K562 (cell line): ENCODE data around the gene MIS18A. TPM values are rescaled to one million over a fixed set of nuclear protein-coding genes. Genes with fewer than 3 reads are reported as not detected.

ENCODE experiments used
- POLR2B ChIP-seq: fragments of 450-650 bp; IDR thresholded peaks from 2 replicates; pipeline ENCODE4 v1.6.1; 2018; ENCODE audit warnings: low read depth; ENCODE audit not compliant: partially characterized antibody
- polyA plus RNA-seq, 8 experiments: library from polyadenylated mRNA; depleted of rRNA in 4 of 8; stranded (reverse) in 5 of 8; unstranded in 3 of 8; fragments of >200 nt; fragmentation: Nextera tagmentation in 2 of 8; fragmentation: Illumina TruSeq in 1 of 8; extraction: Ambion mirVana in 2 of 8; extraction: Trizol in 1 of 8; gene quantifications; 2 replicates each; pipeline versions ENCODE4 v1.2.1 to v1.2.3, GENCODE V29; 2011 to 2014; ENCODE audit warnings: inconsistent platforms in 1 of 8, missing spikeins in 1 of 8
- total RNA-seq, 7 experiments: library from RNA; depleted of rRNA in 6 of 7; stranded (reverse); fragments of >200 nt in 6 of 7; fragmentation: Illumina TruSeq in 2 of 7; extraction: Trizol in 2 of 7; gene quantifications; 2 replicates each; pipeline versions ENCODE4 v1.2.1 to v1.2.3, GENCODE V29; 2011 to 2021; ENCODE audit warnings: low replicate concordance in 1 of 7
- TF ChIP-seq, protein P1 (sequence below): fragments of 200-600 bp; sonication (generic); IDR thresholded peaks from one replicate; pipeline ENCODE4 v1.6.1; 2012; ENCODE audit warnings: mild to moderate bottlenecking, low read depth, low read length, inconsistent platforms
- TF ChIP-seq, protein P2 (sequence below): fragments of 250-450 bp; sonication (Bioruptor Pico); IDR thresholded peaks from 2 replicates; pipeline ENCODE4 v1.5.0; 2021; ENCODE audit warnings: mild to moderate bottlenecking, moderate library complexity
- TF ChIP-seq, protein P3 (sequence below): sonication (generic); formaldehyde crosslinking; IDR thresholded peaks from 2 replicates; pipeline ENCODE4 v1.8.0; 2022; ENCODE audit warnings: mild to moderate bottlenecking, missing genetic modification reagents
- TF ChIP-seq, protein P4 (sequence below): sonication (generic); formaldehyde crosslinking; IDR thresholded peaks from 2 replicates; pipeline ENCODE4 v1.8.0; 2022; ENCODE audit warnings: mild to moderate bottlenecking, low read depth, missing genetic modification reagents
- TF ChIP-seq, protein P5 (sequence below): IDR thresholded peaks from 2 replicates; pipeline ENCODE4 v1.6.1; 2016; ENCODE audit warnings: missing genetic modification characterization, missing compliant biosample characterization

MIS18A gene
- total and polyA plus RNA-seq, 9 of the 15 experiments (the other 6 are each of a cell fraction or from before 2014, with no cell fraction given) = 17.7 to 75.3 (median 60.3) TPM

DNA sequence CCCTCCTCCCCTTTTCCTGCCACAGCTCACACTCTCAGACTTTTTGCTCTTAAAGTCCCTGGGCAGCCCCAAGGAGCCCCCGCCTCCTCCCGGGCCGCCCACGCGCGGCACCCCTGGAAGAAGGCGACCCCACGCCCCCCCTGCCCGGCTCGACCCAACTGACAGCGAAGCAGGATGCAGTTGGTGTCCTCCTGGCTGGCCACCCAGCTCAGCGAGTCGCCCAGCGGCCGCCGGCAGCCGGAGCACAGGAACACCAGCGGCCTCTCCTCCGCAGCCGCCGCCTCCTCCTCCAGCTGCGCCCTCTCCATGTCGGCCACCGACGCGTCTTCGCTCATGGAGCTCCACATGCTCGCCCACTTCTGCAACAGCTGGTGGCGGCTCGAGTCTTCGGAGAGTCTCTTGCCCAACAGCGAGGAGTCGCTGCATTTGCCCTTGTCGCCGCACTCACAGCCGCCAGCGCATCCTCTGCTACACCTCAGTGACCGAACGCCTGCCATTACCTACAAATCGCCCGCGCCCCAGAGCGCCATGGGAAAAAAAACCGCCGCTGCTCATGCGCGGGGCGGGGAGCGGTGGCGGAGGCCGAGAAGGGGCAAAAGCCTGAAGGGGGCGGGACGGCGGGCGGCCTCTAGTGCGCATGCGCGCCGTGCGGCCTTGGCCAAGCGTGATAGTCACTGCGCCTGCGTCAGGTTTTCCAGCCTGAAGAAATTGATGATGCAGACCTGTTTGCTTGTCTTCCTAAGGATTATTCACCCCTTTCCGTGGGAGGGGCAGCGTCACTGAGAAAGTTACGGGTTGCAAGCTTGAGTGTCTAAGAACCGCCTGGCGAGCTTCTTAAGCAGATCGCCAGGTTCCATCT is at the start of gene MIS18A (continued):
- TF ChIP-seq, protein P1, sequence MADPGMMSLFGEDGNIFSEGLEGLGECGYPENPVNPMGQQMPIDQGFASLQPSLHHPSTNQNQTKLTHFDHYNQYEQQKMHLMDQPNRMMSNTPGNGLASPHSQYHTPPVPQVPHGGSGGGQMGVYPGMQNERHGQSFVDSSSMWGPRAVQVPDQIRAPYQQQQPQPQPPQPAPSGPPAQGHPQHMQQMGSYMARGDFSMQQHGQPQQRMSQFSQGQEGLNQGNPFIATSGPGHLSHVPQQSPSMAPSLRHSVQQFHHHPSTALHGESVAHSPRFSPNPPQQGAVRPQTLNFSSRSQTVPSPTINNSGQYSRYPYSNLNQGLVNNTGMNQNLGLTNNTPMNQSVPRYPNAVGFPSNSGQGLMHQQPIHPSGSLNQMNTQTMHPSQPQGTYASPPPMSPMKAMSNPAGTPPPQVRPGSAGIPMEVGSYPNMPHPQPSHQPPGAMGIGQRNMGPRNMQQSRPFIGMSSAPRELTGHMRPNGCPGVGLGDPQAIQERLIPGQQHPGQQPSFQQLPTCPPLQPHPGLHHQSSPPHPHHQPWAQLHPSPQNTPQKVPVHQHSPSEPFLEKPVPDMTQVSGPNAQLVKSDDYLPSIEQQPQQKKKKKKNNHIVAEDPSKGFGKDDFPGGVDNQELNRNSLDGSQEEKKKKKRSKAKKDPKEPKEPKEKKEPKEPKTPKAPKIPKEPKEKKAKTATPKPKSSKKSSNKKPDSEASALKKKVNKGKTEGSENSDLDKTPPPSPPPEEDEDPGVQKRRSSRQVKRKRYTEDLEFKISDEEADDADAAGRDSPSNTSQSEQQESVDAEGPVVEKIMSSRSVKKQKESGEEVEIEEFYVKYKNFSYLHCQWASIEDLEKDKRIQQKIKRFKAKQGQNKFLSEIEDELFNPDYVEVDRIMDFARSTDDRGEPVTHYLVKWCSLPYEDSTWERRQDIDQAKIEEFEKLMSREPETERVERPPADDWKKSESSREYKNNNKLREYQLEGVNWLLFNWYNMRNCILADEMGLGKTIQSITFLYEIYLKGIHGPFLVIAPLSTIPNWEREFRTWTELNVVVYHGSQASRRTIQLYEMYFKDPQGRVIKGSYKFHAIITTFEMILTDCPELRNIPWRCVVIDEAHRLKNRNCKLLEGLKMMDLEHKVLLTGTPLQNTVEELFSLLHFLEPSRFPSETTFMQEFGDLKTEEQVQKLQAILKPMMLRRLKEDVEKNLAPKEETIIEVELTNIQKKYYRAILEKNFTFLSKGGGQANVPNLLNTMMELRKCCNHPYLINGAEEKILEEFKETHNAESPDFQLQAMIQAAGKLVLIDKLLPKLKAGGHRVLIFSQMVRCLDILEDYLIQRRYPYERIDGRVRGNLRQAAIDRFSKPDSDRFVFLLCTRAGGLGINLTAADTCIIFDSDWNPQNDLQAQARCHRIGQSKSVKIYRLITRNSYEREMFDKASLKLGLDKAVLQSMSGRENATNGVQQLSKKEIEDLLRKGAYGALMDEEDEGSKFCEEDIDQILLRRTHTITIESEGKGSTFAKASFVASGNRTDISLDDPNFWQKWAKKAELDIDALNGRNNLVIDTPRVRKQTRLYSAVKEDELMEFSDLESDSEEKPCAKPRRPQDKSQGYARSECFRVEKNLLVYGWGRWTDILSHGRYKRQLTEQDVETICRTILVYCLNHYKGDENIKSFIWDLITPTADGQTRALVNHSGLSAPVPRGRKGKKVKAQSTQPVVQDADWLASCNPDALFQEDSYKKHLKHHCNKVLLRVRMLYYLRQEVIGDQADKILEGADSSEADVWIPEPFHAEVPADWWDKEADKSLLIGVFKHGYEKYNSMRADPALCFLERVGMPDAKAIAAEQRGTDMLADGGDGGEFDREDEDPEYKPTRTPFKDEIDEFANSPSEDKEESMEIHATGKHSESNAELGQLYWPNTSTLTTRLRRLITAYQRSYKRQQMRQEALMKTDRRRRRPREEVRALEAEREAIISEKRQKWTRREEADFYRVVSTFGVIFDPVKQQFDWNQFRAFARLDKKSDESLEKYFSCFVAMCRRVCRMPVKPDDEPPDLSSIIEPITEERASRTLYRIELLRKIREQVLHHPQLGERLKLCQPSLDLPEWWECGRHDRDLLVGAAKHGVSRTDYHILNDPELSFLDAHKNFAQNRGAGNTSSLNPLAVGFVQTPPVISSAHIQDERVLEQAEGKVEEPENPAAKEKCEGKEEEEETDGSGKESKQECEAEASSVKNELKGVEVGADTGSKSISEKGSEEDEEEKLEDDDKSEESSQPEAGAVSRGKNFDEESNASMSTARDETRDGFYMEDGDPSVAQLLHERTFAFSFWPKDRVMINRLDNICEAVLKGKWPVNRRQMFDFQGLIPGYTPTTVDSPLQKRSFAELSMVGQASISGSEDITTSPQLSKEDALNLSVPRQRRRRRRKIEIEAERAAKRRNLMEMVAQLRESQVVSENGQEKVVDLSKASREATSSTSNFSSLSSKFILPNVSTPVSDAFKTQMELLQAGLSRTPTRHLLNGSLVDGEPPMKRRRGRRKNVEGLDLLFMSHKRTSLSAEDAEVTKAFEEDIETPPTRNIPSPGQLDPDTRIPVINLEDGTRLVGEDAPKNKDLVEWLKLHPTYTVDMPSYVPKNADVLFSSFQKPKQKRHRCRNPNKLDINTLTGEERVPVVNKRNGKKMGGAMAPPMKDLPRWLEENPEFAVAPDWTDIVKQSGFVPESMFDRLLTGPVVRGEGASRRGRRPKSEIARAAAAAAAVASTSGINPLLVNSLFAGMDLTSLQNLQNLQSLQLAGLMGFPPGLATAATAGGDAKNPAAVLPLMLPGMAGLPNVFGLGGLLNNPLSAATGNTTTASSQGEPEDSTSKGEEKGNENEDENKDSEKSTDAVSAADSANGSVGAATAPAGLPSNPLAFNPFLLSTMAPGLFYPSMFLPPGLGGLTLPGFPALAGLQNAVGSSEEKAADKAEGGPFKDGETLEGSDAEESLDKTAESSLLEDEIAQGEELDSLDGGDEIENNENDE = no peak
- peak; percentile 99 for TF ChIP-seq POLR2B
- TF ChIP-seq, protein P2, sequence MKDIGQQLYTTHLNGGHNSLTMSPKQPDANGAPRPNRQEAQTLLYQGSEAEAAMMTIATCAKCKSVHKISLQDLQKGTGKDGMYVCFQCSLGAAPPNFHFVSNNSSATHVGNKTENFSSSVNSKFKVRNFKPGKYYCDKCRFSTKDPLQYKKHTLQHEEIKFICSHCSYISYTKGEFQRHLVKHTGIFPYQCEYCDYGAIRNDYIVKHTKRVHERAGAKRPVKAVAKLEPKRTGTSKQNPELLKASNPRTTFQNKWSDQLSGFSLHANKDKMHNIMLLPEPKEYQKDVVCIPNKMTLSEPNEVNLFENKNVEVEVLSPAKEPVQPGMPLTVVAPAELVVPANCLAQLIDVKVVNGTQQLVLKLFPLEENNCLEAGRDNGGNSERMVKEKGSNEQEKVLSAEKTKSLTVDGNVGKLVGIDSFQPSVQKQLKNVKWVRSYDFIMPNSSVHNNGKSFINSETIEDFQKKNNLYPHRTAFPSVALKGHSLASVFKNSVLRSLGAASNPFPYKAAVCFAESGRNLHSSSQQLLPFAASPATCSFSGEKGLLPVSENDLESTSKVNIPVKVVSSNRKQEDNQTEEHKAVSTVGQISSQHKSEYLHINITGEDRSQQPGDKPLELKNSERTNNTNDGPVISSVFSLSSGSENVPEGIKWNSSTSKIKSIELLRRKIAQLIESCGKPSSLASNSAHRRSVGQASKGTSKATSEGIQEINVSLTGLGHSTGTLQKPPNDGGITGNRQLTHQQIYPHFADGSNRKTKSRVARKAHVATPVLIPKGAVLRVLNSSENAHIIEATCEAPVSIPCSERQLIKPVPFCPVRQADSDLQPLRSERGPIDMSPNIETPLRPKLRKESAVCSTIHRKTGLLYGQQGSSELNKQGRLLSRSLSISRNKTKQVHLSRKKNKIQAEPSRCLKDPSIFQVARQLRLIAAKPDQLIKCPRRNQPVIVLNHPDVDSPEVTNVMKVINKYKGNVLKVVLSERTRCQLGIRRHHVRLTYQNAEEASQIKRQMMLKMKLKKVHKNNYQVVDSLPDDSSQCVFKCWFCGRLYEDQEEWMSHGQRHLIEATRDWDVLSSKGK = no peak
- TF ChIP-seq, protein P3, sequence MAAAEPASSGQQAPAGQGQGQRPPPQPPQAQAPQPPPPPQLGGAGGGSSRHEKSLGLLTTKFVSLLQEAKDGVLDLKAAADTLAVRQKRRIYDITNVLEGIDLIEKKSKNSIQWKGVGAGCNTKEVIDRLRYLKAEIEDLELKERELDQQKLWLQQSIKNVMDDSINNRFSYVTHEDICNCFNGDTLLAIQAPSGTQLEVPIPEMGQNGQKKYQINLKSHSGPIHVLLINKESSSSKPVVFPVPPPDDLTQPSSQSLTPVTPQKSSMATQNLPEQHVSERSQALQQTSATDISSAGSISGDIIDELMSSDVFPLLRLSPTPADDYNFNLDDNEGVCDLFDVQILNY (CRISPR knock-in tag) = no peak
- TF ChIP-seq, protein P4, sequence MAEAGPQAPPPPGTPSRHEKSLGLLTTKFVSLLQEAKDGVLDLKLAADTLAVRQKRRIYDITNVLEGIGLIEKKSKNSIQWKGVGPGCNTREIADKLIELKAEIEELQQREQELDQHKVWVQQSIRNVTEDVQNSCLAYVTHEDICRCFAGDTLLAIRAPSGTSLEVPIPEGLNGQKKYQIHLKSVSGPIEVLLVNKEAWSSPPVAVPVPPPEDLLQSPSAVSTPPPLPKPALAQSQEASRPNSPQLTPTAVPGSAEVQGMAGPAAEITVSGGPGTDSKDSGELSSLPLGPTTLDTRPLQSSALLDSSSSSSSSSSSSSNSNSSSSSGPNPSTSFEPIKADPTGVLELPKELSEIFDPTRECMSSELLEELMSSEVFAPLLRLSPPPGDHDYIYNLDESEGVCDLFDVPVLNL (CRISPR knock-in tag) = peak; percentile 93
- TF ChIP-seq, protein P5, sequence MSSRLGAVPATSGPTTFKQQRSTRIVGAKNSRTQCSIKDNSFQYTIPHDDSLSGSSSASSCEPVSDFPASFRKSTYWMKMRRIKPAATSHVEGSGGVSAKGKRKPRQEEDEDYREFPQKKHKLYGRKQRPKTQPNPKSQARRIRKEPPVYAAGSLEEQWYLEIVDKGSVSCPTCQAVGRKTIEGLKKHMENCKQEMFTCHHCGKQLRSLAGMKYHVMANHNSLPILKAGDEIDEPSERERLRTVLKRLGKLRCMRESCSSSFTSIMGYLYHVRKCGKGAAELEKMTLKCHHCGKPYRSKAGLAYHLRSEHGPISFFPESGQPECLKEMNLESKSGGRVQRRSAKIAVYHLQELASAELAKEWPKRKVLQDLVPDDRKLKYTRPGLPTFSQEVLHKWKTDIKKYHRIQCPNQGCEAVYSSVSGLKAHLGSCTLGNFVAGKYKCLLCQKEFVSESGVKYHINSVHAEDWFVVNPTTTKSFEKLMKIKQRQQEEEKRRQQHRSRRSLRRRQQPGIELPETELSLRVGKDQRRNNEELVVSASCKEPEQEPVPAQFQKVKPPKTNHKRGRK = no peak
